Measurements from ENCODE around the gene PHACTR1.

GRCh38 chr6:12886961-12887775, 170.6 kb downstream of the PHACTR1 start:
- TF ChIP-seq CTCF (IDR thresholded peaks at IDR 0.05) (no peak), EP300 (IDR thresholded peaks at IDR 0.05; ENCODE audit: low read depth) (no peak)
